Duodenal mucosa (tissue), 2 donors: ENCODE measurements around the gene POLR2J.
"Not testable (repeated sequence)": the region's sequence is repeated elsewhere in the genome, so short reads cannot be mapped to it uniquely, and the experiment has no call there.

Experiments used
- H3K27ac ChIP-seq: one replicate; pipeline ENCODE4 v1.7.0; 2013; ENCODE audit warnings: low read depth, low read length
- H3K27me3 ChIP-seq, 2 donors: one replicate each; pipeline ENCODE4 v1.7.0; 2013; ENCODE audit warnings: low read length in 2 of 2, control low read depth in 1 of 2; ENCODE audit not compliant: insufficient read depth in 2 of 2, control insufficient read depth in 1 of 2
- H3K36me3 ChIP-seq, 2 donors: one replicate each; pipeline ENCODE4 v1.7.0; 2013; ENCODE audit warnings: low read length in 2 of 2, control low read depth in 1 of 2; ENCODE audit not compliant: insufficient read depth in 2 of 2, control insufficient read depth in 1 of 2
- H3K4me1 ChIP-seq, 2 donors: one replicate each; pipeline ENCODE4 v1.7.0; 2013; ENCODE audit warnings: low read length in 2 of 2, control low read depth in 1 of 2; ENCODE audit not compliant: insufficient read depth in 2 of 2, control insufficient read depth in 1 of 2
- H3K4me3 ChIP-seq, 2 donors: one replicate each; pipeline ENCODE4 v1.7.0; 2013; ENCODE audit warnings: low read length in 2 of 2, low read depth in 1 of 2
- H3K9ac ChIP-seq, 2 donors: one replicate each; pipeline ENCODE4 v1.7.0; 2013; ENCODE audit warnings: low read length in 2 of 2, low read depth in 1 of 2
- H3K9me3 ChIP-seq, 2 donors: one replicate each; pipeline ENCODE4 v1.7.0; 2013; ENCODE audit warnings: low read length in 2 of 2, control low read depth in 1 of 2; ENCODE audit not compliant: control insufficient read depth in 1 of 2

POLR2J gene

GRCh38 chr7:102512642-102513221 is 34.0 kb upstream of the POLR2J start:
- not testable (repeated sequence) for H3K4me1 ChIP-seq, H3K27me3 ChIP-seq

GRCh38 chr7:102511860-102512522 is 33.3 kb upstream of the POLR2J start:
- H3K4me3 ChIP-seq, H3K36me3 ChIP-seq, H3K9me3 ChIP-seq, H3K27me3 ChIP-seq, H3K9ac ChIP-seq, H3K27ac ChIP-seq, H3K4me1 ChIP-seq: not testable (repeated sequence)

More at GRCh38 chr7:102512642-102513221, 34.0 kb upstream of the POLR2J start:
- not testable (repeated sequence) for H3K4me3 ChIP-seq, H3K9me3 ChIP-seq, H3K9ac ChIP-seq, H3K36me3 ChIP-seq, H3K27ac ChIP-seq

- not testable (repeated sequence) for H3K36me3 ChIP-seq, H3K27me3 ChIP-seq, H3K9ac ChIP-seq, H3K9me3 ChIP-seq, H3K4me1 ChIP-seq, H3K27ac ChIP-seq, H3K4me3 ChIP-seq
These were observed 31.9 kb upstream of the POLR2J start for GRCh38 chr7:102510575-102510974.

- not testable (repeated sequence) for H3K4me1 ChIP-seq, H3K27me3 ChIP-seq, H3K9me3 ChIP-seq, H3K4me3 ChIP-seq, H3K27ac ChIP-seq, H3K9ac ChIP-seq, H3K36me3 ChIP-seq
These were observed 28.8 kb upstream of the POLR2J start for GRCh38 chr7:102507410-102508088.

- H3K27me3 ChIP-seq, H3K27ac ChIP-seq, H3K36me3 ChIP-seq, H3K9me3 ChIP-seq, H3K4me1 ChIP-seq, H3K9ac ChIP-seq, H3K4me3 ChIP-seq: not testable (repeated sequence)
These were observed 26.8 kb upstream of the POLR2J start for GRCh38 chr7:102505298-102506185.

- H3K4me3 ChIP-seq, H3K9ac ChIP-seq, H3K27me3 ChIP-seq, H3K36me3 ChIP-seq, H3K9me3 ChIP-seq, H3K4me1 ChIP-seq, H3K27ac ChIP-seq: not testable (repeated sequence)
These were observed 24.4 kb upstream of the POLR2J start for GRCh38 chr7:102503141-102503540.

- not testable (repeated sequence) for H3K4me1 ChIP-seq, H3K9me3 ChIP-seq, H3K4me3 ChIP-seq, H3K9ac ChIP-seq, H3K36me3 ChIP-seq, H3K27me3 ChIP-seq, H3K27ac ChIP-seq
These were observed 19.6 kb upstream of the POLR2J start for GRCh38 chr7:102498321-102498720.

- H3K9ac ChIP-seq, H3K36me3 ChIP-seq, H3K4me3 ChIP-seq, H3K27me3 ChIP-seq, H3K27ac ChIP-seq, H3K4me1 ChIP-seq, H3K9me3 ChIP-seq: not testable (repeated sequence)
These were observed 18.6 kb upstream of the POLR2J start for GRCh38 chr7:102497308-102497707.

GRCh38 chr7:102496861-102497260 is 18.1 kb upstream of the POLR2J start:
- H3K27me3 ChIP-seq, H3K27ac ChIP-seq, H3K9ac ChIP-seq, H3K36me3 ChIP-seq, H3K4me3 ChIP-seq, H3K9me3 ChIP-seq, H3K4me1 ChIP-seq: not testable (repeated sequence)

- not testable (repeated sequence) for H3K36me3 ChIP-seq, H3K27me3 ChIP-seq, H3K9ac ChIP-seq, H3K27ac ChIP-seq, H3K9me3 ChIP-seq, H3K4me1 ChIP-seq, H3K4me3 ChIP-seq
These were observed 15.9 kb upstream of the POLR2J start for GRCh38 chr7:102494473-102495149.
